ENCODE measurements around the gene DUOXA2.

- TF ChIP-seq SP1 (IDR thresholded peaks at IDR 0.05) (no peak), PKNOX1 (IDR thresholded peaks at IDR 0.05) (no peak), L3MBTL2 (conservative IDR thresholded peaks at IDR 0.05) (no peak), ARNT (IDR thresholded peaks at IDR 0.05) (no peak), ELF4 (IDR thresholded peaks at IDR 0.05) (no peak)
These were observed 20.3 kb upstream of the DUOXA2 start for GRCh38 chr15:45093622-45094357.

Measured in HEK293T (cell line).